HG02970 (cell line): ENCODE data around the gene RALY.
"Not testable (repeated sequence)": the region's sequence is repeated elsewhere in the genome, so short reads cannot be mapped to it uniquely, and the experiment has no call there.

Experiments used
- ATAC-seq: cut with Tn5 transposase; IDR thresholded peaks from one replicate; pipeline ENCODE4 v1.9.1; 2021; ENCODE audit warnings: mild to moderate bottlenecking, moderate library complexity, moderate number of reproducible peaks; ENCODE audit not compliant: unreplicated experiment, low FRiP score

The RALY gene

GRCh38 chr20:34014878-34015277 lies 21.2 kb downstream of the RALY start:
- no peak for ATAC-seq

DNA sequence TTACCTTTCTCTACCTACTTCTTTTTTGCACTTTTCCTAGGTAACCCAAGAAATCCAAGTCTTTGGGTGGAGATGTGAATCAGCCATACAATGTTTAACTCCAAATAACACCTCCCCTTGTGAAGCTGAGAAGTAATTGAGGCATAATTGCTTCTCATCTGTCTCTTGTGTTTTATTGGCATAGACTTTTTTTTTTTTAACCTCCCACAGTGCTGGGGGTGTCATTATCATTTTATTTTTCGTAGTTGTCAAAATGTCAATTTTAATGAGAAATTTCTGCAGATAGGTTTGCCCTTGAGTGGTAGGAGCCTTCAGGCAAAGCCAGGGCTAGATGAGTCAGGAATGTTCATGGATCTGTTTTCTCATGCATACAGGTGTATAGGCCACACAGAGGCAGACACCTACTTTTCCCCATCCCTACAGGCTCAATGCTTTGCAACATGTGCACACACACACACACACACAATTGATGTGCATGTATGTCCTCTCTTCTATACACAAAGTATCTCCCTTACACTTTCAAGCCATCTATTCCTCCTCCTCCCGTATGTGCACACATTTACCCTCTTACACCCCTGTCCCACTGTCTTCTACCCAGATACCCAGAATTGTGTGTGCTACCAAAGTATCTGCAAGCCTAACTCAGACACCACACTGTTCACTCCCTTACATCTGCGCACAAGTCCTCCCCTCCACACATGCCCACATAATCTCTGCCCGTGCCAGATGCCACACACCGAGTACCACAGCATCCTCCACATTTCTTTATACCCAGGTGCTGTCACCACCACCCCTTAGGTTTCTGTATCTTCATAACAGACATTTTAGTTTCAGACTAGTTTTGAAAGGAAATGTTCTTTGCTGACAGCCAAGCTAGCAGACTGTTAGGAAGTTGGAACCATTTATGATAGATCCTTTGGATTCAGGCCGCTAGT lies 22.0 kb downstream of the RALY start:
- no peak for ATAC-seq

DNA sequence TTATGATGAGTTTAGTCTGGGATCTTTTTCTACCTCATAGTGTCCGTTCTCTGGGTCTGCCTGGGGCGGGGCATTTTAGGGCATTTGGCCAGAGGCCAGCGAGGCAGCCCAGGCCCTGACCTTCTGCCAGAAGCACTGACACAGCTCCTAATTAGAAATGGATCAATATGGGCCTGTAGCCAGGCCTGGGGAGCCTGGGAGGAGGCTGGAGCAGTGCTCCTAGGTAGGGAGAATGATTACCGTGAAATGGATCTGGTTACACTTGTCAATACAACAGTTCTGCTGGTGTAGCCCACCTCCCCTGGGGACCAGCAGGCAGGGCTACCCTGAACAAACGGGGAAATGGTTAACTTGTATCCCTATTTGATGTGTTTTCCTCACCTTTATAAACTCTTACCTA lies 23.0 kb downstream of the RALY start:
- no peak for ATAC-seq

GRCh38 chr20:34017610-34018009 lies 23.9 kb downstream of the RALY start:
- ATAC-seq: no peak

DNA sequence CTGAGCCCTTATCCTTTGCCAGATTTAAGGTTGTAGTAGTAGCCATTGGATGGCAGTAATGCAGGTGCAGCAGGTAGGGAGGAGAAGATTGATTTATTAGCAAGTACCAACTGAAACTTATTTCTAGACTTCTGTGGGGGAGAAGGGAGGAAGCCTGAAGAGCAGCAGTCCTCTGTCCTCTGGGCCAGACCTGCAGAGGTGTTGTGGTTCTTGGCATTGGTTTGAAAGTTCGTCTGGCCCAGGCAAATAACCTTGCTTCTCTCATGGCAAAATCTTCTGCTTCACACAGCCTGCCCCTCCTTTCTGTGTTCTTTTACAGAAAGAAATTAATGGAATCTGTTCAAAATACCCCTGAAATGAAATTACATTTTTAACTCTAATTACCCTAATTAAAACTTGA lies 24.5 kb downstream of the RALY start:
- ATAC-seq: no peak

DNA sequence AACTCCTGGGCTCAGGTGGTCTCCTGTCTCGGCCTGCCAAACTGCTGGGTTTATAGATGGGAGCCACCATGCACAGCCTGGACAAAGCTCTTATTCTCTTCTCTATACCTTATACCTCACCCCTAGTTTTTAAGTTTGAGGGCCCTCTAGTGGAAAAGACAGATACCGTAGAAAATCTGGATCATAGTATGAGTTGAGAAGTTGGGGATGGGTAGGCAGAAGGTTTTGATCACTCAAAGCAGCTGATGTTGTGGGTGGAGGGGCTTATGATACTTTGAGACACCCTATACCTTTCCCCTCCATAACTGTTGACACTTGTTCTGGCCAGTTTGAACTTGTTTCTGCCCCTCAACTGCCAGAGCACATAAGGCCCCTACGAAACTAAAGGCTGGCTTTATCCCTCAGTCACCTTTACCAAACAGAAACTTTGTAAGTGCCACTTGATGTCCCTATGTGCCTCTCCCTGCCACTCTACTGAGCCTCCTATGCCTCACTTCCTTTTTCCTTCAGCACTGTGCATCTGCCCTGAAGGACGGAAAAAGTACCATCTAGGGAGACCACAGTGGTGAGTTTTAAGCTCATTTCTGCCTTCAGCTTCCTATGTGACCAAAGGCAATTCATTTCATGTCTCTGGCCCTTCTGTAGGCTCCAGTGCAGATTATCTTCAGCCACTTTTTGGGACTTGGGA lies 28.6 kb downstream of the RALY start:
- ATAC-seq: no peak

- ATAC-seq: no peak
Measured at GRCh38 chr20:34022839-34023234, 29.1 kb downstream of the RALY start.

GRCh38 chr20:34023937-34024722 lies 30.4 kb downstream of the RALY start:
- ATAC-seq: no peak

GRCh38 chr20:34024723-34025351 lies 31.1 kb downstream of the RALY start:
- no peak for ATAC-seq

DNA sequence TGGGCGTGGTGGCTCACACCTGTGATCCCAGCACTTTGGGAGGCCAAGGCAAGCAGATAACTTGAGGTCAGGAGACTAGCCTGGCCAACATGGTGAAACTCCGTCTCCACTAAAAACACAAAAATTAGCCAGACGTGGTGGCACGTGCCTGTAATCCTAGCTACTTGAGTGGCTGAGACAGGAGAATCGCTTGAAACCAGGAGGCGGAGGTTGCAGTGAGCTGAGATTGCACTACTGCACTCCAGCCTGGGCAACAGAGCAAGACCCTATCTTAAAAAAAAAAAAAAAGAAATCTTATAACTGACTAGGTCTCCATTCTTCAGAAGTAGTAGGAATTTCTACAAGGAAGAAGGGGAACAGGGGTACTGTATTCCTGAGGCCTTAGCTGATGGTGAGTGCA lies 34.3 kb downstream of the RALY start:
- ATAC-seq: not testable (repeated sequence)

DNA sequence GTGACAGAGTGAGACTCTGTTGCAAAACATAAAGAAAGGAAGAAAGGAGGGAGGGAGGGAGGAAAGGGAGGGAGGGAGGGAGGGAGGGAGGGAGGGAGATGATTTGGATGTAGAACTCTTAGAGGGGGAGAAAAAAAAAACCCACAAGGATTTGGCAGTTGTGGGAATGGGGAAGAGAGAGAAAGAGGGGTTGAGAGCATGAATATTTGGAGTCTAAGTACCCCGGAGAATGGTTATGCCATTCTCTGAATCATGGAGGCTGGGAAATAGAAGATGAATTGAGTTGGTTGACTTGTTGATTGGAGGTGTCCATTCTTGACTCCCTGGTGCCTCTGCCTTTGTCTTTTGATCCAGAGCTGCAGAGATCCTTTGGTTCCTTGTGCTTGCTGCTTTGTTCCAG lies 35.7 kb downstream of the RALY start:
- ATAC-seq: no peak

DNA sequence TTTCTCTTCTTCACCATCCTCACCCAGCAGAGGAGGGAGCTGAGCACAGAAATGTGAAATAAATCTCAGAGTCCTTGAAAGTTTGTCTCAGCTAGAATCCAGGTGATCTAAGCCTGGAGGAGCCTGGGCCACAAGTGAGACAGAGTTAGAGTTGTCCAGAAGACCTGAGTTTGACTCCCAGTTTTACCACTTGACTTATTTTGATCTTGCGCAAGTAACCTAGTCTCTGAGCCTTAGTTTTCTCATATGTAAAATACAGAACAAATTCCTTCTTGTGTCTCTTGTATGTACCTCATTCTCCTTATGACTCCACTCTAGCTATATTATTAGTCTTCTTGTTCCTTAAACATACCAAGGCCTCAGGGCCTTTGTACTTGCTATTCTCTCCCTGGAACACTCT lies 36.7 kb downstream of the RALY start:
- no peak for ATAC-seq

- no peak for ATAC-seq
Measured at GRCh38 chr20:34033903-34034302, 40.2 kb downstream of the RALY start.

DNA sequence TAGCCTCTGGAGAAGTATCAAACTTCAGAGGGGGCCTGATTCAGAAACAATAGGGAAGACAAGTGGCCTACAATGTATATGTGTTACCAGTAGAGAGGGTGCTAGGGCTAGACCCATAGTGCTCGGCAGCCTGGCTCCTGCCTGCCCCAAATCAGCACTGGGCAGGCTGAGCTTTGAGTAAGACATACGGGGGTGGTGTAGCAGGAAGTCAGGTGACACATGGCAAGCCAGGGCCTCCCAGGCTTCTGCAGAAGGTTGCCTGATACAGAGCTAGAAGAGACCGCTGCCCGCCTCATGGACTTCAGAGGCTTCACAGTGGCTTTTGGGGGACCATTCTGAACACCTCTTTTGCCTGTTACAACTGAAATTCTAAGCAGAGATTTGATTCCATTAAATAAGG lies 43.4 kb downstream of the RALY start:
- ATAC-seq: no peak

DNA sequence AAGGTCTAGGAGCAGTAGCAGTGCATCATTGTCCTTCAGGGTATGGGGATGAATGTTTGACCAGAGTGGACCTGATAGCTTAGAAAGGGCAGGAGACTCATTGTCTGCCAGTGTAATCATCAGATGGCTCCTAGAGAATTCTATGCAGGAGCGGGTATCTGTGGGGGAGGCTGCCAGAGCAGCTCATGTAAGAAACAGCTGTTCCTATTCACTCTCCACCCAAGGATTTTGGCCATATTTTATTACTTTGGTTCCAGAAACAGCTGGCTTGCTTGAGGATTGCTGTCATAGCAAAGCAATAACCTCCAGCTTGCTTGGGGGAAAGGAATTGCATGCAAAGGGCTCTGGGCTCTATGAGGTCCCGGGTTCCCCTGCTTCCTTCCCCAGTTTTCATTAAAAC lies 44.1 kb downstream of the RALY start:
- ATAC-seq: no peak

GRCh38 chr20:34040300-34040995 lies 46.7 kb downstream of the RALY start:
- ATAC-seq: no peak

GRCh38 chr20:34041226-34041625 lies 47.5 kb downstream of the RALY start:
- no peak for ATAC-seq

GRCh38 chr20:34042262-34042661 lies 48.6 kb downstream of the RALY start:
- no peak for ATAC-seq

DNA sequence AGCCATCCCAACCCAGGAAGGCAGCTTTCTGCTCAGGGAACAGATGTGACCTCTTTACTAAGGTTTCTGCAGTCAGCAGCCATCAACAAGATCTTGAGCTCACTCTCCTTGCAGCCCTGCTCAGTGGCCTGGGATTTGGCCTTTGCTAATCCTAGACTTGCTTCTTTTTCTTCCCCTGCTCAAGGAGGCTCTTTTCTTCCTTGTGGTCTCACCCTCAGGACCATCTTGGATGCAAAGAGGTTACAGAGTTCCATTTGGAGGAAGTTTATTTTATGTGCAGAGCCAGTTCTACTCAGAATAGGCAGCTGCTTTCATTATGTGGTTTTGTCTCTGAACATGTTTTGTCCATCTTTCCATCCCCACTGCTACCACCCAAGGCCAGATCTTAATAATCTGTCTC lies 49.3 kb downstream of the RALY start:
- ATAC-seq: no peak

DNA sequence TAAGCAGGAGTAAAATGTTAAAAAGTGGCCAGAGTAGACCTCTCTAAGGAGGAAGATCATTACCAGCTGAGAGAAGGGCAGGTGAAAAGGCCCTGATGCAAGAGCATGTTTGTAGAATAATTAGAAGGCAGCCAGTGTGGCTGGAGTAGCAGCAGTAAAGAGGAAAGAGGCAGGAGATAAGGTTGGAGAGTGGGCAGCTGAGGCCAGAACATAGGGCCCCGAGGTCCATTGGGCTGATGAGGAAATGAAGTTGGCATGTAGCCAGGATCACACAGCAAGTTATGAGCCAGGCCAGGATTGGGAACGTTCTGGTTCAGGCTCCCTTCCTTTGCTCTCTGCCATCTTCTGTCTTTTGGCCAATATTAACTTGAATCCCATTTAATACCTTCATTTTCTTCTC lies 51.6 kb downstream of the RALY start:
- no peak for ATAC-seq
